ENCODE results near the gene PRR3.
A peak's percentile ranks its signal among the peaks of the same experiment; 100 is the strongest.
"Not testable (repeated sequence)": the region's sequence is repeated elsewhere in the genome, so short reads cannot be mapped to it uniquely, and the experiment has no call there.

PRR3 gene
- total RNA-seq, result 17.6 to 25.0 reads per million in 2 donors

- peak; percentile 57 for DNase-seq
Observed at GRCh38 chr6:30556906-30557682, at the start of gene PRR3. Gene PRR3, plus strand, starts transcription at chr6:30557295. Its CDS starts 50 bp downstream, at chr6:30557345.

GRCh38 chr6:30507849-30508827 is 49.0 kb upstream of the PRR3 start:
- no peak for DNase-seq

- DNase-seq, result no peak
Observed at GRCh38 chr6:30508890-30509736, 48.0 kb upstream of the PRR3 start.

GRCh38 chr6:30510419-30511168 is 46.5 kb upstream of the PRR3 start:
- no peak for DNase-seq

GRCh38 chr6:30511169-30511546 is 45.9 kb upstream of the PRR3 start:
- no peak for DNase-seq

GRCh38 chr6:30513451-30513850 is 43.6 kb upstream of the PRR3 start:
- no peak for DNase-seq

- no peak for DNase-seq
Observed at GRCh38 chr6:30515106-30515505, 42.0 kb upstream of the PRR3 start.

GRCh38 chr6:30515944-30516753 is 40.9 kb upstream of the PRR3 start:
- peak; percentile 81 for DNase-seq

- DNase-seq, result not testable (repeated sequence)
Observed at GRCh38 chr6:30516754-30517076, 40.4 kb upstream of the PRR3 start.

GRCh38 chr6:30517767-30518504 is 39.2 kb upstream of the PRR3 start:
- not testable (repeated sequence) for DNase-seq

- not testable (repeated sequence) for DNase-seq
Observed at GRCh38 chr6:30518505-30519145, 38.5 kb upstream of the PRR3 start.

GRCh38 chr6:30520522-30520921 is 36.6 kb upstream of the PRR3 start:
- DNase-seq, result no peak

- not testable (repeated sequence) for DNase-seq
Observed at GRCh38 chr6:30521082-30521481, 36.0 kb upstream of the PRR3 start.

- DNase-seq, result not testable (repeated sequence)
Observed at GRCh38 chr6:30521952-30522351, 35.1 kb upstream of the PRR3 start.

- DNase-seq, result not testable (repeated sequence)
Observed at GRCh38 chr6:30526444-30526843, 30.7 kb upstream of the PRR3 start.

GRCh38 chr6:30529349-30529875 is 27.7 kb upstream of the PRR3 start:
- not testable (repeated sequence) for DNase-seq

- DNase-seq, result no peak
Observed at GRCh38 chr6:30530014-30530413, 27.1 kb upstream of the PRR3 start.

GRCh38 chr6:30533460-30534294 is 23.4 kb upstream of the PRR3 start:
- DNase-seq, result no peak

- no peak for DNase-seq
Observed at GRCh38 chr6:30537931-30538330, 19.2 kb upstream of the PRR3 start.
